Esophagus squamous epithelium (tissue), 4 donors: ENCODE results near the gene NOTCH2NLA.
"Not testable (repeated sequence)": the region's sequence is repeated elsewhere in the genome, so short reads cannot be mapped to it uniquely, and the experiment has no call there.

ENCODE experiments used
- CTCF ChIP-seq, 6 experiments: fragments of 450-650 bp in 4 of 6; fragments of 200-600 bp in 2 of 6; sonication (generic) in 2 of 6; IDR thresholded peaks; one replicate each; pipeline ENCODE4 v1.5.1; 2016 to 2019; ENCODE audit warnings: antibody characterized with exemption in 6 of 6, mild to moderate bottlenecking in 4 of 6, moderate library complexity in 4 of 6
- POLR2A ChIP-seq, 4 donors: fragments of 450-650 bp; IDR thresholded peaks; one replicate each; pipeline ENCODE4 v1.6.1; 2017; ENCODE audit warnings: antibody characterized with exemption in 4 of 4, mild to moderate bottlenecking in 4 of 4, moderate library complexity in 3 of 4

DNA sequence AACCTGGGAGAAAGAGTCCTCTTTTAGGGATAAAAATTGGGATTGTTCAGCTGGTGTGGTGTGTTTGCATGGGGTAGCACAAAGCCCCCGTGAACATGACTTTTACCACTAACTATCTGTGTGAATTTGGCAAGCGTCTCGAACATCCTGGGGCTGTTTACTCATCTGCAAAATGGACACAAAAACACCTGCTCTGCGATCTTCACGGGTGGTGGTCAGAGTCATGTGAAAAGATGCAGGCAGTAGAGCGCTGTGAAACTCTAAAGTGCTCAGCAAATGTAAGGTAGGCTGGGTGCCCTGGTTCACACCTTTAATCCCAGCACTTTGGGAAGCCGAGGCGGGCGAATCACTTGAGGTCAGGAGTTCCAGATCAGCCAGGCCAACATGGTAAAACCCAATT is 41.3 kb upstream of the NOTCH2NLA start:
- not testable (repeated sequence) for TF ChIP-seq CTCF, POLR2A (IDR thresholded peaks at IDR 0.05)
